Measurements from ENCODE around the gene PRR20E.
"Not testable (repeated sequence)": the region's sequence is repeated elsewhere in the genome, so short reads cannot be mapped to it uniquely, and the experiment has no call there.

DNA sequence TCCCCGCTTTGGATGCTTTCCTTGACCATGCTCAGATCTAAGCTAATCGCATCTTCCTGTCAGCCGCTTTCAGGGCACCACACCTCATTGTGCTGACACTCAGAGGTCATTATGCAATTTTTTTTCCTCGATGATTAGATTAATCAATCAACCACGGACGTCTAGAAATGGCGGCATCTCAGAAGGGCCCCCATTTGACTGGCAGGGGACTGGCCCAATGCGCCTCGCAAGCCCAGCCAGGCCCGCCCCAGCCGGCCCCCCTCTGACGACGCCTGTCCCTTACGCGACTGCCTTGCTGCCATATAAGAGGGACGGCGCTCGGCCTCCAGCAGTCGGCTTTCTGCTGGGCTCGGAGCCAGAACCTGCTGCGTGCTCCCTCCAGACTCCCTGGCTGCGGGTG, 19.8 kb upstream of the PRR20E start, which contains the start of gene PRR20B:
- TF ChIP-seq, protein P1, sequence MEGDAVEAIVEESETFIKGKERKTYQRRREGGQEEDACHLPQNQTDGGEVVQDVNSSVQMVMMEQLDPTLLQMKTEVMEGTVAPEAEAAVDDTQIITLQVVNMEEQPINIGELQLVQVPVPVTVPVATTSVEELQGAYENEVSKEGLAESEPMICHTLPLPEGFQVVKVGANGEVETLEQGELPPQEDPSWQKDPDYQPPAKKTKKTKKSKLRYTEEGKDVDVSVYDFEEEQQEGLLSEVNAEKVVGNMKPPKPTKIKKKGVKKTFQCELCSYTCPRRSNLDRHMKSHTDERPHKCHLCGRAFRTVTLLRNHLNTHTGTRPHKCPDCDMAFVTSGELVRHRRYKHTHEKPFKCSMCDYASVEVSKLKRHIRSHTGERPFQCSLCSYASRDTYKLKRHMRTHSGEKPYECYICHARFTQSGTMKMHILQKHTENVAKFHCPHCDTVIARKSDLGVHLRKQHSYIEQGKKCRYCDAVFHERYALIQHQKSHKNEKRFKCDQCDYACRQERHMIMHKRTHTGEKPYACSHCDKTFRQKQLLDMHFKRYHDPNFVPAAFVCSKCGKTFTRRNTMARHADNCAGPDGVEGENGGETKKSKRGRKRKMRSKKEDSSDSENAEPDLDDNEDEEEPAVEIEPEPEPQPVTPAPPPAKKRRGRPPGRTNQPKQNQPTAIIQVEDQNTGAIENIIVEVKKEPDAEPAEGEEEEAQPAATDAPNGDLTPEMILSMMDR (conservative IDR thresholded peaks at IDR 0.05; ENCODE audit: low read depth, low read length), result not testable (repeated sequence)
- not testable (repeated sequence) for TF ChIP-seq EZH2 (IDR thresholded peaks at IDR 0.05; ENCODE audit: low read length, unreplicated experiment); EZH2phosphoT487 (IDR thresholded peaks at IDR 0.05; ENCODE audit: borderline replicate concordance, low read length)
